Sigmoid colon (tissue), 7 donors: Measurements from ENCODE around the gene SIX5. TPM values are rescaled to one million over a fixed set of nuclear protein-coding genes. Genes with fewer than 3 reads are reported as not detected.

ENCODE experiments used
- DNase-seq: peaks from one replicate; pipeline ENCODE4 v3.0.0-alpha.2; 2019
- H3K27ac ChIP-seq, 4 donors: fragments of 200-600 bp; sonication (generic); one replicate each; pipeline ENCODE4 v1.5.1; 2016 to 2019; ENCODE audit warnings: mild to moderate bottlenecking in 1 of 4
- H3K27me3 ChIP-seq, 3 donors: fragments of 200-600 bp; sonication (generic); one replicate each; pipeline ENCODE4 v1.5.1; 2019; ENCODE audit warnings: mild to moderate bottlenecking in 1 of 3
- H3K36me3 ChIP-seq, 4 donors: fragments of 200-600 bp; sonication (generic); one replicate each; pipeline ENCODE4 v1.5.1; 2016 to 2019
- H3K4me1 ChIP-seq, 4 donors: fragments of 200-600 bp; sonication (generic); one replicate each; pipeline ENCODE4 v1.5.1; 2017 to 2019
- H3K4me3 ChIP-seq, 4 donors: fragments of 200-600 bp; sonication (generic); one replicate each; pipeline ENCODE4 v1.5.1; 2017 to 2019; ENCODE audit warnings: mild to moderate bottlenecking in 2 of 4, moderate library complexity in 1 of 4
- H3K9me3 ChIP-seq, 4 donors: fragments of 200-600 bp in 3 of 4; sonication (generic) in 3 of 4; one replicate each; pipeline versions ENCODE4 v1.5.1 to v1.6.1; 2013 to 2019
- CTCF ChIP-seq, 4 experiments: fragments of 450-650 bp in 3 of 4; fragments of 200-600 bp in 1 of 4; IDR thresholded peaks; one replicate each; pipeline ENCODE4 v1.5.1; 2016 to 2019; ENCODE audit warnings: antibody characterized with exemption in 4 of 4, mild to moderate bottlenecking in 3 of 4, moderate library complexity in 2 of 4
- EP300 ChIP-seq, 4 donors: sonication (generic); formaldehyde crosslinking; IDR thresholded peaks; one replicate each; pipeline ENCODE4 v1.6.1; 2017; ENCODE audit warnings: antibody characterized with exemption in 4 of 4
- POLR2A ChIP-seq, 2 donors: fragments of 450-650 bp; IDR thresholded peaks; one replicate each; pipeline ENCODE4 v1.6.1; 2016; ENCODE audit warnings: antibody characterized with exemption in 2 of 2, mild to moderate bottlenecking in 2 of 2, moderate library complexity in 2 of 2
- POLR2AphosphoS5 ChIP-seq, 4 donors: sonication (generic); formaldehyde crosslinking; IDR thresholded peaks; one replicate each; pipeline ENCODE4 v1.6.1; 2017; ENCODE audit warnings: antibody characterized with exemption in 4 of 4
- WGBS, 2 donors: extraction: QIAGEN DNeasy Blood & Tissue Kit; methylation state at CpG; one replicate each; pipeline ENCODE4 v1.1.7; 2013; 5-methylcytosine and 5-hydroxymethylcytosine counted together
- intact Hi-C: fragments of 100-400 bp; cut with DNase I; formaldehyde crosslinking; loops from one replicate; pipeline ENCODE4 v1.15.1; 2023
- polyA plus RNA-seq, 3 donors: library from polyadenylated mRNA; stranded (reverse); fragments of 200-250 nt; gene quantifications; one replicate each; pipeline ENCODE4 v1.2.3, GENCODE V29; 2013
- total RNA-seq, 4 donors: library from RNA; depleted of rRNA; stranded (reverse); fragments of >200 nt; gene quantifications; one replicate each; pipeline ENCODE4 v1.1.0, GENCODE V29; 2016
- donor health status: healthy with polysubstance abuse.
- donor health status: Bipolar disorder and iron deficiency.
- donor health status: healthy.

Gene SIX5
- total and polyA plus RNA-seq, 7 donors = 4.2 to 20.7 (median 16.8) TPM

GRCh38 chr19:45815481-45816216 is 46.6 kb upstream of the SIX5 start:
- no peak for TF ChIP-seq POLR2A (IDR thresholded peaks at IDR 0.05)
- TF ChIP-seq POLR2AphosphoS5 (IDR thresholded peaks at IDR 0.05) = peak in 1 of 4 donors; percentile 35
- Histone ChIP-seq H3K4me1 (peaks cover 0 to 23% (median 18%) of the 10 kb centered on the region in 4 donors), H3K4me3 (peak overlapping the region; percentile 5 to 45 (median 24)), H3K9me3 (no peaks in the 10 kb centered on the region), H3K27me3 (peaks cover 8 to 43% (median 24%) of the 10 kb centered on the region in 3 donors), H3K36me3 (peaks cover 0 to 16% (median 0%) of the 10 kb centered on the region in 4 donors), H3K27ac (peak overlapping the region in 1 of 4 donors; percentile 3)
- intact Hi-C loops = loop anchor here (5.0 kb wide), 1 partner anchor 67 kb away; no protein-coding TSS in a partner anchor
- no peak for DNase-seq
- 35 to 72% methylated on average over 44 of the region's 44 CpGs for WGBS, 2 donors

- intact Hi-C loops = loop anchor here (5.0 kb wide), 1 partner anchor 67 kb away; no protein-coding TSS in a partner anchor
- Histone ChIP-seq H3K36me3 (peaks cover 0 to 9% (median 0%) of the 10 kb centered on the region in 4 donors), H3K9me3 (no peaks in the 10 kb centered on the region), H3K4me1 (peaks cover 0 to 23% (median 18%) of the 10 kb centered on the region in 4 donors), H3K27ac (peak within 1 kb of the TSS in 1 of 4 donors; percentile 3), H3K27me3 (peaks cover 8 to 43% (median 24%) of the 10 kb centered on the region in 3 donors), H3K4me3 (peak within 1 kb of the TSS; percentile 5 to 45 (median 24))
- DNase-seq = no peak
- peak in 1 of 4 donors; percentile 6 for TF ChIP-seq POLR2AphosphoS5 (IDR thresholded peaks at IDR 0.05)
- TF ChIP-seq CTCF (IDR thresholded peaks at IDR 0.05) = no peak
- 43 to 77% methylated on average over 40 of the region's 40 CpGs for WGBS, 2 donors
Measured at GRCh38 chr19:45814851-45815480, 45.9 kb upstream of the SIX5 start, which contains the start of gene RSPH6A. TSS of gene RSPH6A (minus strand) at chr19:45815308. CDS start at chr19:45815176, 132 bp downstream.

GRCh38 chr19:45814166-45814780 is 45.2 kb upstream of the SIX5 start:
- TF ChIP-seq EP300 (IDR thresholded peaks at IDR 0.05) (no peak), POLR2AphosphoS5 (IDR thresholded peaks at IDR 0.05) (no peak), CTCF (IDR thresholded peaks at IDR 0.05) (no peak), POLR2A (IDR thresholded peaks at IDR 0.05) (no peak)
- H3K36me3 ChIP-seq = peaks cover 0 to 4% (median 0%) of the 10 kb centered on the region in 4 donors
- peaks cover 8 to 43% (median 24%) of the 10 kb centered on the region in 3 donors for H3K27me3 ChIP-seq
- H3K4me1 ChIP-seq = peaks cover 0 to 28% (median 20%) of the 10 kb centered on the region in 4 donors
- 84 to 89% methylated on average over 12 of the region's 12 CpGs for WGBS, 2 donors
- no peak overlapping the region for H3K27ac ChIP-seq
- intact Hi-C loops = no loop called here
- no peaks in the 10 kb centered on the region for H3K9me3 ChIP-seq
- H3K4me3 ChIP-seq = no peak overlapping the region
- DNase-seq = no peak

GRCh38 chr19:45812297-45812696 is 43.2 kb upstream of the SIX5 start:
- no peak for DNase-seq
- intact Hi-C loops = no loop called here
- no peak for TF ChIP-seq POLR2A (IDR thresholded peaks at IDR 0.05)
- TF ChIP-seq EP300 (IDR thresholded peaks at IDR 0.05) = no peak
- TF ChIP-seq POLR2AphosphoS5 (IDR thresholded peaks at IDR 0.05) = no peak
- no peak for TF ChIP-seq CTCF (IDR thresholded peaks at IDR 0.05)
- Histone ChIP-seq H3K27ac (no peak overlapping the region), H3K9me3 (no peaks in the 10 kb centered on the region), H3K36me3 (no peaks in the 10 kb centered on the region), H3K4me1 (peaks cover 0 to 28% (median 20%) of the 10 kb centered on the region in 4 donors), H3K27me3 (peaks cover 8 to 43% (median 24%) of the 10 kb centered on the region in 3 donors), H3K4me3 (no peak overlapping the region)
- 88 to 92% methylated on average over 6 of the region's 6 CpGs for WGBS, 2 donors
